ENCODE data around the gene ENDOU. TPM values are rescaled to one million over a fixed set of nuclear protein-coding genes. Genes with fewer than 3 reads are reported as not detected.
"Not testable (repeated sequence)": the region's sequence is repeated elsewhere in the genome, so short reads cannot be mapped to it uniquely, and the experiment has no call there.

ENDOU gene
- total RNA-seq, 1 donor from 2014 or later, result not detected

DNA sequence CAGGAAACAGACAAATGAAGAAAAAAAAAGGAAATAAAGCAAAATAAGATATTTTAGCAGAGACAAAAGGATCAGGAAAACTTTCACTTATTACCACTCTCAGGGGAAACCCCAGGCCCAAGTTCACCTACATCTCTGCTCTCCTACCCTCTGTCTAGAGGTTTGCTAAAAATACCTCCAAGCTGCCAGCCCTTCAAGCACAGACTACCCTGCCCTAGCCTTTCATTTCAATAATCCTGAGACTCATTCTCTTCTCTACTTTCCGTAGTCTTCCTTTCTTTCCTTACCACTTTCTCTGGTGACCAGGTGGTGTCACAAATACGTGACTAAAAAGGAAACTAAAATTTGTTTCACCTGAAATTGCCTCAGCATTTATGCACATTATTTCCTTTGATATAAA, 53.2 kb downstream of the ENDOU start:
- intact Hi-C loops (cut with DNase I), result no loop called here
- Histone ChIP-seq H3K36me3 (peaks cover 17 to 37% of the 10 kb centered on the region in 2 donors), H3K27ac (no peak overlapping the region), H3K4me3 (no peak overlapping the region), H3K9me3 (no peaks in the 10 kb centered on the region), H3K4me1 (no peaks in the 10 kb centered on the region), H3K27me3 (no peaks in the 10 kb centered on the region)
- TF ChIP-seq, protein P1, sequence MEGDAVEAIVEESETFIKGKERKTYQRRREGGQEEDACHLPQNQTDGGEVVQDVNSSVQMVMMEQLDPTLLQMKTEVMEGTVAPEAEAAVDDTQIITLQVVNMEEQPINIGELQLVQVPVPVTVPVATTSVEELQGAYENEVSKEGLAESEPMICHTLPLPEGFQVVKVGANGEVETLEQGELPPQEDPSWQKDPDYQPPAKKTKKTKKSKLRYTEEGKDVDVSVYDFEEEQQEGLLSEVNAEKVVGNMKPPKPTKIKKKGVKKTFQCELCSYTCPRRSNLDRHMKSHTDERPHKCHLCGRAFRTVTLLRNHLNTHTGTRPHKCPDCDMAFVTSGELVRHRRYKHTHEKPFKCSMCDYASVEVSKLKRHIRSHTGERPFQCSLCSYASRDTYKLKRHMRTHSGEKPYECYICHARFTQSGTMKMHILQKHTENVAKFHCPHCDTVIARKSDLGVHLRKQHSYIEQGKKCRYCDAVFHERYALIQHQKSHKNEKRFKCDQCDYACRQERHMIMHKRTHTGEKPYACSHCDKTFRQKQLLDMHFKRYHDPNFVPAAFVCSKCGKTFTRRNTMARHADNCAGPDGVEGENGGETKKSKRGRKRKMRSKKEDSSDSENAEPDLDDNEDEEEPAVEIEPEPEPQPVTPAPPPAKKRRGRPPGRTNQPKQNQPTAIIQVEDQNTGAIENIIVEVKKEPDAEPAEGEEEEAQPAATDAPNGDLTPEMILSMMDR (IDR thresholded peaks at IDR 0.05), result no peak
- no peak for DNase-seq (ENCODE audit: low spot score in 2 of 2)

DNA sequence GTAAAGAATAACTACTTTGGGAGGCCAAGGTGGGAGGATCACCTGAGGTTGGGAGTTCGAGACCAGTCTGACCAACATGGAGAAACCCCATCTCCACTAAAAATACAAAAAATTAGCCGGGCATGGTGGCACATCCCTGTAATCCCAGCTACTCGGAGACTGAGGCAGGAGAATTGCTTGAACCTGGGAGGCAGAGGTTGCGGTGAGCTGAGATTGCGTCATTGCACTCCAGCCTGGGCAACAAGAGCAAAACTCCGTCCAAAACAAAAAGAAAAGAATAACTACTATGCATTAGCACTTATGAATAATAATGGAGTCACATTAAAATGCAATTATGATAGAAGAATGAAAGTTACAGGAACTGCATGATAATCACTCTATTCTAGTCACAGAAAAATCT, 57.4 kb downstream of the ENDOU start:
- DNase-seq (ENCODE audit: low spot score in 2 of 2); H3K27ac ChIP-seq; H3K9me3 ChIP-seq; H3K4me3 ChIP-seq; intact Hi-C loops (cut with DNase I); H3K27me3 ChIP-seq; H3K4me1 ChIP-seq: not testable (repeated sequence)
- peaks cover 20 to 55% of the 10 kb centered on the region in 2 donors for H3K36me3 ChIP-seq

Other genes starting within 250 kb of the ENDOU start
- 8.1 TPM for gene RPAP3, start 19.5 kb downstream of the ENDOU start, total RNA-seq
- 165 TPM for gene RAPGEF3, start 33.4 kb upstream of the ENDOU start, total RNA-seq
- gene SLC48A1, start 47.7 kb upstream of the ENDOU start, total RNA-seq, result 144 TPM
- 202 TPM for gene HDAC7, start 94.4 kb upstream of the ENDOU start, total RNA-seq
- gene VDR, start 179.5 kb upstream of the ENDOU start, total RNA-seq, result 13.1 TPM
- gene TMEM106C, start 238.1 kb upstream of the ENDOU start, total RNA-seq, result 120 TPM